Measurements from ENCODE around the gene FTSJ1.
"Not testable (repeated sequence)": the region's sequence is repeated elsewhere in the genome, so short reads cannot be mapped to it uniquely, and the experiment has no call there.

Gene FTSJ1

DNA sequence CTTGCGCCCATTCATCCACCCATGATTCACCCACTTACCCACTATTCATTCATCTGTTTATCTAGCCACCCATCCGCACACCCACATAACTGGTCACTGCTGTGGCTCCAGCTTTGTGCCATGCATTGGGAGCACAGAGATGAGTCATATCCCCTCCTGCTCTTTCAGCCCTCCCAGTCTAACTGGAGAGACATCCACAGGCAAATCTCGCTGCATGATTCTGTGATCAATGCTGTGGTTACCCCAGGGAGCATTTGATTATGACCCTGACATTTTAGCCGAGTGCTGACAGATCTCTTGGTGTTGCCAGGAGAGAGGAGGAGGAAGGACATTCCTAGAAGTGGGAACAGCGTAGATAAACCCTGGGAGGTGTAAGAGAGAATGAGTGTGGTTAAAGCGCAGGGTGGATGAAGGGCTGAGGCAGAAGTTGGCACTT lies 22.4 kb downstream of the FTSJ1 start:
- no peak for DNase-seq

DNA sequence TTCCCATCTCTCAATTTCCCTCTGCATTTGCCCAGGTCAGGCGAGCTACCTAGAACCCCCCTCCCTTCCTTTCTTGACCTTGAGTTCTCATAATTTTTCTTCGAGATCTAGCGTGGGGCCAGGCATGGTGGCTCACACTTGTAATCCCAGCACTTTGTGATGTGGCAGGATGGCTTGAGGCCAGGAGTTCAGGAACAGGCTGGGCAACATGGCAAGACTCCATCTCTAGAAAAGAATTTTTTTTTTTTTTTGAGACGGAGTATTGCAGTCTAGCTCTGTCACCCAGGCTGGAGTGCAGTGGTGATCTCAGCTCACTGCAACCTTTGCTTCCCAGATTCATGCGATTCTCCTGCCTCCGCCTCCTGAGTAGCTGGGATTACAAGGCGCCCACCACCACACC lies 28.3 kb downstream of the FTSJ1 start:
- DNase-seq: no peak

DNA sequence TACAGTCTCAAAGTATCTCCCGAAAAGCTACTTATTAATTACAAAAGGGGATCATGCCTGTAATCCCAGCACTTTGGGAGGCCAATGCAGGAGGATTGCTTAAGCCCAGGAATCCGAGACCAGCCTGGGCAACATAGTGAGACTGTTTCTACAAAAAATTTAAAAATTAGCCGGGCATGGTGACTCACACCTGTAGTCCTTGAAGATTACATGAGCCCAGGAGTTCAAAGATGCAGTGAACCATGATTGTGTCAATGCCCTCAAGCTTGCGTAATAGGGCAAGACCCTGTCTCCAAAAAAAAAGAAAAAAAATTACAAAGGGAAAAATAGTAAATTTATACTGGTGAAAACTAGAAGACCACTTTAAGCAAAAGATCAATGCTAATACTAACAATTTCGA lies 29.5 kb downstream of the FTSJ1 start:
- no peak for DNase-seq

DNA sequence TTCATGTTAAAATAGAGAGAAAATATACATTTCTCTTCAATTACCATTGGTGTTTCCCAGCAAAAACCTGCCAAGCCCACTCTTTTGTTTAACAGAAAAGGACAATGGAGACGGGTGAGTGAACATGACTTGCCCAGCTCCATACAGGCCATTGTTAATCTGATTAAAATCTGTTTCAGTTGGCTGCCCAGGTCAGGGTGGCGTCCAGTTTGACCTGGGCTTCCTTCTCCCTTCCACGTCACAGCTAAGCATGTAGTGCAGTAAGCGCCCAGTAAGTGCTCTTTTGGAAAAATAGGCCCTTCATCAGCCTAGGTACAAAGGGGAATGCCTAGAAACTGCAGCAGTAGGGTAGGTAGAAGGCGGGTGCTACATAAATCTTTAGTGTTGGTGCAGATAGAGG lies 31.2 kb downstream of the FTSJ1 start:
- DNase-seq: no peak

GRCh38 chrX:48508400-48509244 lies 32.6 kb downstream of the FTSJ1 start, which contains the start of gene PORCN:
PORCN (plus strand) TSS chrX:48508992; CDS start chrX:48509821, 829 bp downstream.
- DNase-seq: peak; percentile 35 to 77 (median 64)

GRCh38 chrX:48509245-48509590 lies 33.2 kb downstream of the FTSJ1 start:
- DNase-seq: peak in 2 of 6 experiments; percentile 4 to 12

DNA sequence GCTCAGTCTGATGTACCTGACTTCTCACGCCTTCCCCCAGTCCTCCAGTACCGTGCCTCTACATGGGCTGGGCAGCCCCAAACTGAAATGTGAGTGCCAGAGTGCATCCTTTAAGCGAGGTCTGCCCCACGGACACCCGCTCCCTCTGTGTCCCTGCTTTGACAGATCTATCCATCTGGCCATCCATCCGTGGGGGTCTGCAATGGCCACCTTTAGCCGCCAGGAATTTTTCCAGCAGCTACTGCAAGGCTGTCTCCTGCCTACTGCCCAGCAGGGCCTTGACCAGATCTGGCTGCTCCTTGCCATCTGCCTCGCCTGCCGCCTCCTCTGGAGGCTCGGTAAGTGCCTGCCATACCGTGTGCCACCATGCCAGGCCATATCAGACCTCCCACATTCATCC lies 33.6 kb downstream of the FTSJ1 start:
- no peak for DNase-seq

- no peak for DNase-seq
Measured at GRCh38 chrX:48511560-48511959, 35.6 kb downstream of the FTSJ1 start.

DNA sequence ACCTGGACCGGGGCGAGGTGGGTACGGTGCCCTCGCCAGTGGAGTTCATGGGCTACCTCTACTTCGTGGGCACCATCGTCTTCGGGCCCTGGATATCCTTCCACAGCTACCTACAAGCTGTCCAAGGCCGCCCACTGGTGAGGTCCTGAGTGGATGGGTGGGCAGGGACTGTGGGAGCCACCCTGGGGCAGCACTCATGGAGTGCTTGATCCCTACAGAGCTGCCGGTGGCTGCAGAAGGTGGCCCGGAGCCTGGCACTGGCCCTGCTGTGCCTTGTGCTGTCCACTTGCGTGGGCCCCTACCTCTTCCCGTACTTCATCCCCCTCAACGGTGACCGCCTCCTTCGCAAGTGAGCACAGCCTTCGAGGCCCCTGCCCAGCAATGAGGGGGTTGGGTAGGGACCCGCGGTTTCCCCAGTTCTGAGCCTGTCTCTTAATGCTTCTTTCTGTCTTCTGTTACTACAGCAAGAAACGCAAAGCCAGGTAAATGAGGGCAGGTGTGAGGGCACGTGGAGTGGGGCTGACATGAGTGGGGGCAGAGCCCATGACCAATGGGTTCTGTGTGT lies 36.5 kb downstream of the FTSJ1 start:
- no peak for DNase-seq

GRCh38 chrX:48513670-48514069 lies 37.7 kb downstream of the FTSJ1 start:
- no peak for DNase-seq

GRCh38 chrX:48514126-48514806 lies 38.3 kb downstream of the FTSJ1 start:
- no peak for DNase-seq

DNA sequence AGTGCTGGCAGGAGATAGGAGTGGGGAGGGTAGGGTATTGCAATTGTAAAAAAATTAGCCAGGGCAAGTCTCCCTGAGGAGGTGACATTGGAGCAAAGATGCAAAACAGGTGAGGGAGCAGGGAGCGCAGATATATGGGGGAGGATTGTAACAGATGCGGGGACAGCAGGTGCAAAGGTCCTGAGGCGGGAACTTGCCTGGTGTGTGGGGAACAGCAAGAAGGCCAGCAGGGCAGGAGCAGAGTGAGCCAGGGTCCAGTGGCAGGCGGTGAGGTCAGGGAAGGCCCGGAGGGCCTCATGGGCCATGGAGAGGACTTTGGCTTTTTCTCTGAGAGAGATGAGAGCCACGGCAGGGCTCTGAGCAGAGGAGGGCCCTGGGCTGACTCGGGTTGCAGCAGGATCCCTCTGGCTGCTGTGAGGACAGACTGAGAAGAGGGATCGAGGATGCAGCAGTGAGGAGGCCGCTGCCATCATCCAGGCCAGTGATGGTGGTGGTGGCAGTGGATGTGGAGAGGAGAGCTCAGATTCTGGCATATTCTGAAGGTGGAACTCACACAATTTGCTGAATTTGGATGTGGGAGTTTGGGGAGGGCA lies 39.0 kb downstream of the FTSJ1 start:
- DNase-seq: no peak

- DNase-seq: no peak
Measured at GRCh38 chrX:48515842-48516241, 39.8 kb downstream of the FTSJ1 start.

DNA sequence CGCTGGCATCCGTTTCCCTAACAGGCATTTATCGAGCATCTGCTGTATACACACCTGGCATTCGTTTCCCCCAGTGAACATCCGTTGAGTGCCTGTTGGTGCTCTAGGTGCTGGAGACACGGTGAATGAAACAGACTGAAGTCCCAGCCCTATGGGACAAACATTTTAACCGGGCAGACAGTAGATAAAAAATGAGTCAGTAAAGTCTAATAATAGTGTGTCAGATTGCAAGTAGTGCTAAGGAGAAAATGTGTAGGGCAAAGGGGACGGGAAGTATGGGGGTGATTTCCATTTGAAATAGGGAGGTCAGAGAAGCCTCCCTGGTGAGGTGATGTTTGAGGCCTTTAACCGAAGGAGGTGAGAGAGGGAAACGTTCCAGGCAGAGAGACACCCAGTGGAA lies 40.3 kb downstream of the FTSJ1 start:
- DNase-seq: no peak

DNA sequence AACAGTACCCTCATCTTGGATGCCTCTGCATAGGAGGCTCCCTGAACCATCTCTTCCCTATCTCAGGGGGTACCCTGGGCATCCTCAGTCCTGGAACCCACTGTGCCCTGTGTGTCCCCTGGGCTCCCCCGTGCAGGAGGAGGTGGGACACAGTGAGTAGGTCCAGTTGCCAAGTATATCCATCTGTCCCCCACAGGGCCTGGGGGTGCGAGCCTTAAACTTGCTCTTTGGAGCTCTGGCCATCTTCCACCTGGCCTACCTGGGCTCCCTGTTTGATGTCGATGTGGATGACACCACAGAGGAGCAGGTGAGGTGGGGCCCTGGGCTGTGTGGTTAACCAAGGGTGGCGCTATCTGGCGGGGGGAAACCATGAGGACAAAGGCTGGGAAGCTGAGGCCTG lies 41.0 kb downstream of the FTSJ1 start:
- DNase-seq: no peak

GRCh38 chrX:48519481-48519880 lies 43.5 kb downstream of the FTSJ1 start:
- DNase-seq: not testable (repeated sequence)

DNA sequence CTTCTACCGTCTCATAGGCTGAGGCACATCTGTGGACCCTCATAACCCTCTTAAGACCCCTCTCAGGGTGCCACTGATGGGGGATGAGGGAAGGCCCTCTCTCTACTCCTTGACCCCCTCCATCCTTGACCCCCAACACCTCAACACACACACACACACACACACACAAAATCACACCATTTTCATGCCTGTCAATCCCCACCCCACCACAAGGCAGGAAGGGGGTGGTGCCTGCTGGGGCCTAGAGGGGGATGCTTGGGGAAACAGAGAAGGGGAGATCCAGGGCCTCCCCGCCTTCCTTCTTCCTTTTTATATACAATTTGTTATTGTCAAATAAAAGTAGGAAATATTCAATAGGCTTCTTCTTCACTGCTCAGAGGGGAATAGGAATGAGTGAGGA lies 44.5 kb downstream of the FTSJ1 start:
- DNase-seq: no peak

GRCh38 chrX:48520976-48521352 lies 45.0 kb downstream of the FTSJ1 start:
- no peak for DNase-seq

GRCh38 chrX:48521353-48522243 lies 45.6 kb downstream of the FTSJ1 start, which contains the start of gene EBP:
EBP (plus strand) TSS chrX:48521808; CDS start chrX:48523772, 1,964 bp downstream.
- DNase-seq: peak; percentile 85 to 94 (median 92)

- no peak for DNase-seq
Measured at GRCh38 chrX:48522291-48522690, 46.3 kb downstream of the FTSJ1 start.

- no peak for DNase-seq
Measured at GRCh38 chrX:48523682-48524081, 47.7 kb downstream of the FTSJ1 start.

DNA sequence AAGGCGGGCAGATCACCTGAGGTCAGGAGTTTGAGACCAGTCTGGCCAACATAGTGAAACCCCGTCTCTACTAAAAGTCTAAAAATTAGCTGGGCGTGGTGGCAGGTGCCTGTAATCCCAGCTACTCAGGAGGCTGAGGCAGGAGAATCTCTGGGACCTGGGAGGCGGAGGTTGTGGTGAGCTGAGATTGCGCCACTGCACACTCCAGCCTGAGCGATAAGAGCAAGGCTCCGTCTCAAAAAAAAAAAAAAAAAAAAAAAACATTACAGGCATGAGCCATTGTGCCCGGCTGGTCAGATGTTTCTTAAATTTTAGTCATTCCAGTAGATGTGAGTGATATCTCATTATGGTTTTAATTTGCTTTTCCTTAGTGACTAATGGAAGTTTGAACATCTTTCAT lies 49.9 kb downstream of the FTSJ1 start:
- not testable (repeated sequence) for DNase-seq

Data from stimulated activated naive CD4-positive, alpha-beta T cell (primary cell).